Gastroesophageal sphincter (tissue), 4 donors: ENCODE results near the gene KRT72. TPM values are rescaled to one million over a fixed set of nuclear protein-coding genes. Genes with fewer than 3 reads are reported as not detected.

Experiments
- ATAC-seq: fragments of 150-250 bp; one replicate; pipeline ENCODE4 v1.9.1; 2016; ENCODE audit warnings: mild to moderate bottlenecking, moderate library complexity
- H3K27ac ChIP-seq, 4 donors: fragments of 200-600 bp; sonication (generic) in 3 of 4; 1 replicate in 3 of 4; 2 replicates in 1 of 4; pipeline ENCODE4 v1.5.1; 2016 to 2019
- H3K27me3 ChIP-seq: fragments of 200-600 bp; sonication (generic); one replicate; pipeline ENCODE4 v1.5.1; 2019
- H3K36me3 ChIP-seq, 2 donors: fragments of 200-600 bp; sonication (generic); one replicate each; pipeline ENCODE4 v1.5.1; 2019; ENCODE audit warnings: control low read depth in 1 of 2
- H3K4me1 ChIP-seq, 3 donors: fragments of 200-600 bp; sonication (generic); 1 replicate in 2 of 3; 2 replicates in 1 of 3; pipeline ENCODE4 v1.5.1; 2016 to 2019; ENCODE audit warnings: control low read depth in 2 of 3
- H3K4me3 ChIP-seq, 2 donors: fragments of 200-600 bp; sonication (generic); one replicate each; pipeline ENCODE4 v1.5.1; 2019; ENCODE audit warnings: mild to moderate bottlenecking in 1 of 2, moderate library complexity in 1 of 2
- H3K9me3 ChIP-seq, 3 donors: fragments of 200-600 bp; sonication (generic); one replicate each; pipeline ENCODE4 v1.5.1; 2017 to 2019; ENCODE audit warnings: control low read depth in 2 of 3
- EP300 ChIP-seq: sonication (generic); formaldehyde crosslinking; IDR thresholded peaks from one replicate; pipeline ENCODE4 v1.6.1; 2017; ENCODE audit warnings: antibody characterized with exemption, mild to moderate bottlenecking
- POLR2A ChIP-seq, 2 donors: fragments of 450-650 bp; IDR thresholded peaks; one replicate each; pipeline ENCODE4 v1.6.1; 2017; ENCODE audit warnings: antibody characterized with exemption in 2 of 2, mild to moderate bottlenecking in 2 of 2, moderate library complexity in 1 of 2
- POLR2AphosphoS5 ChIP-seq: sonication (generic); formaldehyde crosslinking; IDR thresholded peaks from one replicate; pipeline ENCODE4 v1.6.1; 2017; ENCODE audit warnings: antibody characterized with exemption
- WGBS, 2 donors: methylation state at CpG; one replicate each; pipeline ENCODE4 v1.1.5; 2018; ENCODE audit warnings: low coverage in 1 of 2; 5-methylcytosine and 5-hydroxymethylcytosine counted together
- total RNA-seq, 4 donors: library from RNA; depleted of rRNA; stranded (reverse); fragments of >200 nt; gene quantifications; one replicate each; pipeline ENCODE4 v1.1.0, GENCODE V29; 2016
- TF ChIP-seq, protein P1 (sequence below), 4 experiments: fragments of 200-600 bp in 2 of 4; fragments of 450-650 bp in 2 of 4; sonication (generic) in 1 of 4; IDR thresholded peaks; one replicate each; pipeline ENCODE4 v1.5.1; 2017 to 2019; ENCODE audit warnings: antibody characterized with exemption in 4 of 4, mild to moderate bottlenecking in 2 of 4, moderate library complexity in 2 of 4

The KRT72 gene
- total RNA-seq, 4 donors from 2014 or later = not detected

DNA sequence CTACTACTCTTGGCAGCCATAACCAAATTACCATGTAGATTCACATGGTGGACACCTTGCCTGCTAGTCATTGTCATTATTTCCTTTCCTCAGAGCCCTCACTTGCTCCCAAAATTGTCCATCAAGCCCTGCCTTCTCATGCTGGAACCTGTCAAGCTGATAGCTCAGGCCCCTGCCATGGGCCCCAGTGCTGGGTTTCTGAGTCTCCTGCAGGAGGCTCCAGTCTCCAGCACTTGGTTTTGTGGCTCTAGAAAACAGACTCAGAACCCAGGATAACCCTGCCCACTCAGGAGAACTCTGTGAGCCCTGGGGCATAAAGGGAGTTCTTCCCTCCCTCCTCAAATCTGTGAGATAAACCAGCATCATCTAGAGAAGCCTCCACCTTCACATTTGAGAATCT, 59.1 kb downstream of the KRT72 start:
- Histone ChIP-seq H3K4me3 (no peak overlapping the region), H3K36me3 (no peaks in the 10 kb centered on the region), H3K27me3 (peaks cover 4% of the 10 kb centered on the region), H3K4me1 (peaks cover 0 to 11% (median 0%) of the 10 kb centered on the region in 3 donors), H3K9me3 (no peaks in the 10 kb centered on the region), H3K27ac (no peak overlapping the region)
- ATAC-seq = no peak
- no peak for TF ChIP-seq POLR2AphosphoS5
- TF ChIP-seq POLR2A (IDR thresholded peaks at IDR 0.05) = no peak
- TF ChIP-seq EP300 = no peak
- TF ChIP-seq, protein P1, sequence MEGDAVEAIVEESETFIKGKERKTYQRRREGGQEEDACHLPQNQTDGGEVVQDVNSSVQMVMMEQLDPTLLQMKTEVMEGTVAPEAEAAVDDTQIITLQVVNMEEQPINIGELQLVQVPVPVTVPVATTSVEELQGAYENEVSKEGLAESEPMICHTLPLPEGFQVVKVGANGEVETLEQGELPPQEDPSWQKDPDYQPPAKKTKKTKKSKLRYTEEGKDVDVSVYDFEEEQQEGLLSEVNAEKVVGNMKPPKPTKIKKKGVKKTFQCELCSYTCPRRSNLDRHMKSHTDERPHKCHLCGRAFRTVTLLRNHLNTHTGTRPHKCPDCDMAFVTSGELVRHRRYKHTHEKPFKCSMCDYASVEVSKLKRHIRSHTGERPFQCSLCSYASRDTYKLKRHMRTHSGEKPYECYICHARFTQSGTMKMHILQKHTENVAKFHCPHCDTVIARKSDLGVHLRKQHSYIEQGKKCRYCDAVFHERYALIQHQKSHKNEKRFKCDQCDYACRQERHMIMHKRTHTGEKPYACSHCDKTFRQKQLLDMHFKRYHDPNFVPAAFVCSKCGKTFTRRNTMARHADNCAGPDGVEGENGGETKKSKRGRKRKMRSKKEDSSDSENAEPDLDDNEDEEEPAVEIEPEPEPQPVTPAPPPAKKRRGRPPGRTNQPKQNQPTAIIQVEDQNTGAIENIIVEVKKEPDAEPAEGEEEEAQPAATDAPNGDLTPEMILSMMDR (IDR thresholded peaks at IDR 0.05) = no peak

DNA sequence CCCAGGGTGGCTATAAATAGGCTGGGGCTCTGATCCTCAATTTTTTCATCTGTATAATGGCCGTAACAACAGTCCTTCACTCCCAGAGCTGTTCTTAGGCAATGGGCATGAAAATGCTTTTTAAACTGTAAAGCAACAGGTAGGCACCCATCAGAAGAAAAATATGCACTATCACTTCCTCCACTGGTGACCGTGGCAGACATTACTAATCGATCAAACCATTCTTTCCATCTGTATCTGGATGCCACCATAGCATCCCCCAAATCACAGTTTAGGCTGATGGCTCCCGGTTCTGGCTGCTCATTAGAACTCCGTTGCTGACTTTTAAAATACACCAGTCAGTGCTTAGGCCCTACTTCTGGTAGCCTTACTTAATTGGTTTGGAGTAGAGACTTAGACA, 59.6 kb downstream of the KRT72 start:
- Histone ChIP-seq H3K9me3 (no peaks in the 10 kb centered on the region), H3K4me1 (peaks cover 0 to 11% (median 0%) of the 10 kb centered on the region in 3 donors), H3K27me3 (peaks cover 4% of the 10 kb centered on the region), H3K4me3 (no peak overlapping the region), H3K27ac (no peak overlapping the region), H3K36me3 (no peaks in the 10 kb centered on the region)
- 95 to 97% methylated on average over 4 to 5 of the region's 5 CpGs for WGBS, 2 donors
- TF ChIP-seq EP300 (no peak), POLR2A (IDR thresholded peaks at IDR 0.05) (no peak), POLR2AphosphoS5 (no peak)
- TF ChIP-seq, protein P1 (IDR thresholded peaks at IDR 0.05) = no peak
- ATAC-seq = no peak

DNA sequence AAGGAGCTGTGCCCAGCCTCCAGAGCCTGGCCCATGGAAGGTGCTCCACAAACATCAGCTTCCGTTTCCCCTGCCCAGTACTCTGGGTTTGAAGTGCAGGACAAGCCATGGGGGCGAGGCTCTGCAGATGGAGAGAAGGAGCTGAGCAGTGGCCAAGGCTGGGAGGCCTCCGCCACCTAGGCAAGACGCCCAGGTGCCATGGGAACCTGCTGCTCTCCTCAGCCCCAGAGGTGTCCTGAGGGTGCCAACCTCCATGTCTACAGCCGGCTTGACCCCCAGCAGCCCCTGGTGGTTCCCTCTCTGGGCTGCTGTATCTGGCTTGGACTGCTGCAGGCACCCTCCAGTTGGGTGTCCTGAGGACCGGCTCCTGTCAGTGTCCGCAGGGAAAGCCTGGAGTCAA, 60.7 kb downstream of the KRT72 start:
- Histone ChIP-seq H3K4me3 (no peak overlapping the region), H3K27me3 (peaks cover 4% of the 10 kb centered on the region), H3K9me3 (no peaks in the 10 kb centered on the region), H3K4me1 (peaks cover 0 to 11% (median 0%) of the 10 kb centered on the region in 3 donors), H3K36me3 (no peaks in the 10 kb centered on the region), H3K27ac (no peak overlapping the region)
- 100% methylated on average over 2 of the region's 7 CpGs; no CpG with 5 or more reads in 1 of the 2 donors for WGBS, 2 donors
- ATAC-seq = no peak
- TF ChIP-seq POLR2A (IDR thresholded peaks at IDR 0.05) = no peak
- no peak for TF ChIP-seq POLR2AphosphoS5
- TF ChIP-seq EP300 = no peak
- TF ChIP-seq, protein P1 (IDR thresholded peaks at IDR 0.05) = no peak

DNA sequence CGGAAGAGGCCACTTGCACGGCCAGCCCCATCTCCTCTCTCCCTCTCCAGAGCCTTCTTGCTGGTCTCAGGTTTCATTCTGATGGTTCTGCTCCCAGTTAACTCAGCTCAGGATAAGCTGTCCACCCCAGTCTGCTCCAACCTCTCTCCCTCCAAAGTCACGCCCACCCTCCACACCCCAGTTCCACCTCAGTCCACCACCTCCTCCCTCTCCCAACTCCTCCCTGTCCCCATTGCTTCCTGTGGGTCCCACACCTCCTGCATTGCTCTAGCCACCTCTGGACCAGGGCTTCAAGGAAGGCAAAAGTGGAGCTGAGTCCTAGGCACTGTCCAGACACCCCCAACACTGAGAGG, 61.5 kb downstream of the KRT72 start:
- Histone ChIP-seq H3K27me3 (peaks cover 4% of the 10 kb centered on the region), H3K27ac (no peak overlapping the region), H3K9me3 (no peaks in the 10 kb centered on the region), H3K4me1 (peaks cover 0 to 11% (median 0%) of the 10 kb centered on the region in 3 donors), H3K36me3 (no peaks in the 10 kb centered on the region), H3K4me3 (no peak overlapping the region)
- no peak for ATAC-seq
- TF ChIP-seq, protein P1 (IDR thresholded peaks at IDR 0.05) = no peak
- TF ChIP-seq POLR2AphosphoS5 (no peak), EP300 (no peak)
- 94 to 100% methylated on average over 2 of the region's 3 CpGs for WGBS, 2 donors

DNA sequence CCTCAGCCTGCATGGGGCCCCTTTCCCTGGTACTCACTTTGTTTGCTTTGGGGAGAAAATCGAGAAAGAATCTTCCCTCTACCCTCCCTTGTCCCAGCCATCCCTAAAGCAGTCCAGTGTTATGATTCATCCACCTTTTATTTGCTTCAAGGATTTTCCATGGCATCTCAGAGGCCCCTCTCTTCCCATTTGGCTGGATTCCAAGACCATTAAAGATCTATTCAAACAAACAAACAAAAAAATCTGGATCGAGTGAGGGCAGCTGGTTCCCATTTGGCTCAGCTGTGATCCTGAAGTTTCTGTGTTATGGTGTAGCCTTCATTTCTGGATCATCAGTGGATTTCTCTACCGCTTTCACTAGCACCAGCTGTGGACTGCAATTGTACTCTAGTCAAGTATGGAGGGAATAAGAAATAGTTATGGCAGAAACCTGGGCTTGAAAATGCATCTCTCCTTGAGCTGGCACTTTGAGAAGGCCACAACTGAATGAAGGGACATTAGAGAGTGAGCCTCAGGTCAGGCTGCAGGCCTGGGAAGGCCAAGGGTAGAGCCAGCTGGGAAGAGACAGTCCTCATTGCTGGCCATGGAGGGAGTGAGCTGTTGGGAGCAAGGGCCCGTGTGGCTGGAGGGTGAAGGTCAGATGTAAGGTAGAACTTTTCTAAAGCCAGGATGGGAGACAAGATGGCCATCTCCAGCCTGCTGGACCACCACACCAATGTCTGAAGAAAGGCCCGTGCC, 62.0 kb downstream of the KRT72 start:
- TF ChIP-seq POLR2A (IDR thresholded peaks at IDR 0.05) = no peak
- TF ChIP-seq EP300 = no peak
- TF ChIP-seq, protein P1 (IDR thresholded peaks at IDR 0.05) = no peak
- no peak for TF ChIP-seq POLR2AphosphoS5
- no peak overlapping the region for H3K27ac ChIP-seq
- 47 to 55% methylated on average over 5 of the region's 5 CpGs for WGBS, 2 donors

More for the DNA sequence above, 62.0 kb downstream of the KRT72 start:
- H3K4me3 ChIP-seq = no peak overlapping the region
- ATAC-seq = peak; percentile 25
- no peaks in the 10 kb centered on the region for H3K9me3 ChIP-seq
- peaks cover 4% of the 10 kb centered on the region for H3K27me3 ChIP-seq
- no peaks in the 10 kb centered on the region for H3K36me3 ChIP-seq
- H3K4me1 ChIP-seq = peaks cover 0 to 11% (median 0%) of the 10 kb centered on the region in 3 donors
